ENCODE measurements around the gene DNAJC4.

The DNAJC4 gene

DNA sequence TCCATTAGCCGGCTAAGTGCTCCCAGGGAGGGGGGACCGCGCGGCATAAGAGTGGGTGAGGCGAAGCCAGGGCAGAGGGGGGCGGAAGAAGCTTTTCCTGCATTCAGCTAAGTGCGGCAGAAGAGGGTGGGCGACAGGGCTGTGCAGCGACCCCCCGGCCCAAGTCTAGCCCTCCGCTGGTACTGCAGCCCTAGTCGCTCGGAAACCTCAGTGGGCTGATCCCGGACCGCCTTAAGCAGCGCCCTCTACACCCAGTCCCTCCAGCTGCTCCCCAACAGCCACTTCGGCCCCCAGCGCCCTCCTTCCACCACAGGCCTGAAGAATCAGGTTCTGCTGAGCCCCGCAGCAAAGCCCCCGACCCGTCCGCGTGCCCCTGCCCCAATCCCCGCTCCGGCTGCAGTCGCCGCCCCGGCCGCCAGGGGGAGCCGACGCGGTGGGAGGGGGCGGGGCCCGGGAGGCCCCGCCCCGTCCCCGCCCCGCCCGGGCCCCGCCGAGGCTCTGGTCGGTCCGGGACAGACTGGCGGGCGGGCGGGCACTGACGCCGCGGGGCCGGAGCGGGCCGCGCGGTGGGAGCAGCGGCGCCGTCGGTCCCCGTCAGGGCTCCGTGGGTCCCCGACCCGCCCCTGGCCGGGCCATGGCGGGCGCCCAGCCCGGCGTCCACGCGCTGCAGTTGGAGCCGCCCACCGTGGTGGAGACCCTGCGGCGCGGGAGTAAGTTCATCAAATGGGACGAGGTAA lies 20.8 kb downstream of the DNAJC4 start, which contains the start of gene PLCB3:
PLCB3 (plus strand) TSS at position 515 of the 737 bp plus-strand sequence; CDS start at position 635, 120 bp downstream.
- TF ChIP-seq, protein P1, sequence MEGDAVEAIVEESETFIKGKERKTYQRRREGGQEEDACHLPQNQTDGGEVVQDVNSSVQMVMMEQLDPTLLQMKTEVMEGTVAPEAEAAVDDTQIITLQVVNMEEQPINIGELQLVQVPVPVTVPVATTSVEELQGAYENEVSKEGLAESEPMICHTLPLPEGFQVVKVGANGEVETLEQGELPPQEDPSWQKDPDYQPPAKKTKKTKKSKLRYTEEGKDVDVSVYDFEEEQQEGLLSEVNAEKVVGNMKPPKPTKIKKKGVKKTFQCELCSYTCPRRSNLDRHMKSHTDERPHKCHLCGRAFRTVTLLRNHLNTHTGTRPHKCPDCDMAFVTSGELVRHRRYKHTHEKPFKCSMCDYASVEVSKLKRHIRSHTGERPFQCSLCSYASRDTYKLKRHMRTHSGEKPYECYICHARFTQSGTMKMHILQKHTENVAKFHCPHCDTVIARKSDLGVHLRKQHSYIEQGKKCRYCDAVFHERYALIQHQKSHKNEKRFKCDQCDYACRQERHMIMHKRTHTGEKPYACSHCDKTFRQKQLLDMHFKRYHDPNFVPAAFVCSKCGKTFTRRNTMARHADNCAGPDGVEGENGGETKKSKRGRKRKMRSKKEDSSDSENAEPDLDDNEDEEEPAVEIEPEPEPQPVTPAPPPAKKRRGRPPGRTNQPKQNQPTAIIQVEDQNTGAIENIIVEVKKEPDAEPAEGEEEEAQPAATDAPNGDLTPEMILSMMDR (IDR thresholded peaks at IDR 0.05; ENCODE audit: low read depth, low read length) = peak; percentile 43
- TF ChIP-seq MYC (IDR thresholded peaks at IDR 0.05; ENCODE audit: low read depth, low read length) (0 out of 2 replicates have a peak, but pooled peaks have one; percentile 4), POLR2A (IDR thresholded peaks at IDR 0.05; ENCODE audit: extremely low read depth, insufficient read length) (peak; percentile 44)
- TF ChIP-seq, protein P2, sequence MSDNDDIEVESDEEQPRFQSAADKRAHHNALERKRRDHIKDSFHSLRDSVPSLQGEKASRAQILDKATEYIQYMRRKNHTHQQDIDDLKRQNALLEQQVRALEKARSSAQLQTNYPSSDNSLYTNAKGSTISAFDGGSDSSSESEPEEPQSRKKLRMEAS (IDR thresholded peaks at IDR 0.05; ENCODE audit: low read depth, low read length) = no peak
- peak within 1 kb of the TSS; percentile 60 for H3K4me3 ChIP-seq (ENCODE audit: low read depth, low read length)
- DNase-seq (ENCODE audit: low read depth) = peak; percentile 60

DNA sequence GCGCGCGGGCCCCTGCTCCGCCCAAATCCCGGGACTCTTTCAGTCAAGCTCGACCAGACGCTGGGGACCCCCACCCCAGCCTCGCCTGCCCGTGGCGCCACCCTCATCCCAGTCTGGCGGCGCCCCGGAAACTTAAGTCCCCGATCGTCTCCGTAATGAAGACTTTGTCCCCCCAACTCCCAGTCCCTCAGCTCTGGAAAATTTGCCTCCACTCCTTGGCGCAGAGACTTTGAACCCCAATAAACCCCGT lies 21.3 kb downstream of the DNAJC4 start:
- no peak for DNase-seq (ENCODE audit: low read depth)
- peak overlapping the region; percentile 60 for H3K4me3 ChIP-seq (ENCODE audit: low read depth, low read length)
- TF ChIP-seq POLR2A (IDR thresholded peaks at IDR 0.05; ENCODE audit: extremely low read depth, insufficient read length) = no peak
- TF ChIP-seq, protein P2 (IDR thresholded peaks at IDR 0.05; ENCODE audit: low read depth, low read length) = no peak
- TF ChIP-seq MYC (IDR thresholded peaks at IDR 0.05; ENCODE audit: low read depth, low read length) = no peak
- TF ChIP-seq, protein P1 (IDR thresholded peaks at IDR 0.05; ENCODE audit: low read depth, low read length) = no peak

DNA sequence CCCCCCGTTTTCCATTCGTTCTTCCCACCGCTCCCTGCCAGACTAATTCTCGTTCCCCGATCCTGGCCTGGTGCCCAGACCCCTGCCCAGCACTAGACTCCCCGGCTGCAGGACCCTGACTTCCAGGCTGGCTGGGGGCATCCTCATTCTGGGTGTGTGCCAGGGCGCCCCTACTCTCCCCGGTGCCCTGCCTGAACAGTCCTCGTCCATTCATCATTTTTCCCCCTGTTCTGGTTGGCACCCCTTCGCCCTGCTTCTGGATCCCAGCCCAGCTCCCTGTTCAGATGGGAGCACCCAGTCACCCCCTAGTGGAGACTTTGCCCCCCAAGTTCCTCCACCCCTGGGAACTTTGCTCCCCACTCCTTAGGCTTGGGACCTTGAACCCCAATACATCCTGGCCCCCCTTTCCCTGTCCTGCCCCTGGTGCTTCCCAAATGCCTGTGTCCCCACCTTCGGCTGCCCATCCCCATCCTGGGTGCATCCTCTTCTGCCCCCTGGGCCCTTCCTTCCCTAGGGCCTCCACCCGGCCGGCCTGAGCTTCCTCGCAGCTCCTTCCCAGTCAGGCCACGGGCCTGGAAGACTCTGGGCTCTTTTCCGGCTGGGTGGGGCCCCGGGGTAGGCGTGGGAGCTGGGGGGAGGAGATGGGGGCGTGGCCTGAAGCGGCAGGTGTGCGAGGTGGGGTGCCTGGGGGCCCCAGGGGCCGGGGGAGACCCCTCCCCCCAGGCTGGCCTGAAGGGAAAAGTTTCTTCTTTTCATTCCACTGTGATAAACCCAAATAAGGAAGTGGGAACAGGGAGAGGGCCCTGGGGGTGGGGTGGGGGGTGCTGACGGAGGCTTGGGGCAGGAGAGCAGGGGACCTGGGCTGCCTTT lies 21.9 kb downstream of the DNAJC4 start:
- TF ChIP-seq, protein P1 (IDR thresholded peaks at IDR 0.05; ENCODE audit: low read depth, low read length) = peak; percentile 60
- TF ChIP-seq POLR2A (IDR thresholded peaks at IDR 0.05; ENCODE audit: extremely low read depth, insufficient read length) = no peak
- peak overlapping the region; percentile 60 for H3K4me3 ChIP-seq (ENCODE audit: low read depth, low read length)
- DNase-seq (ENCODE audit: low read depth) = no peak

GRCh38 chr11:64253043-64253442 lies 22.7 kb downstream of the DNAJC4 start:
- TF ChIP-seq POLR2A (IDR thresholded peaks at IDR 0.05; ENCODE audit: extremely low read depth, insufficient read length) (no peak), MYC (IDR thresholded peaks at IDR 0.05; ENCODE audit: low read depth, low read length) (no peak)
- TF ChIP-seq, protein P1 (IDR thresholded peaks at IDR 0.05; ENCODE audit: low read depth, low read length) = no peak
- TF ChIP-seq, protein P2 (IDR thresholded peaks at IDR 0.05; ENCODE audit: low read depth, low read length) = no peak
- H3K4me3 ChIP-seq (ENCODE audit: low read depth, low read length) = no peak overlapping the region
- no peak for DNase-seq (ENCODE audit: low read depth)

GRCh38 chr11:64253481-64253880 lies 23.1 kb downstream of the DNAJC4 start:
- H3K4me3 ChIP-seq (ENCODE audit: low read depth, low read length) = no peak overlapping the region
- no peak for DNase-seq (ENCODE audit: low read depth)
- TF ChIP-seq, protein P2 (IDR thresholded peaks at IDR 0.05; ENCODE audit: low read depth, low read length) = no peak
- TF ChIP-seq, protein P1 (IDR thresholded peaks at IDR 0.05; ENCODE audit: low read depth, low read length) = no peak
- TF ChIP-seq MYC (IDR thresholded peaks at IDR 0.05; ENCODE audit: low read depth, low read length) (no peak), POLR2A (IDR thresholded peaks at IDR 0.05; ENCODE audit: extremely low read depth, insufficient read length) (no peak)
